ENCODE results near the gene MGRN1.

GRCh38 chr16:4640572-4641305 lies 16.1 kb downstream of the MGRN1 start:
- TF ChIP-seq POLR2A (IDR thresholded peaks at IDR 0.05; ENCODE audit: low read depth, low read length) = no peak
- no peak for TF ChIP-seq TAF1 (IDR thresholded peaks at IDR 0.05; ENCODE audit: borderline replicate concordance, low read depth, low read length)
- no peak for TF ChIP-seq POLR2AphosphoS5 (IDR thresholded peaks at IDR 0.05; ENCODE audit: low read depth, low read length)

All from GM12892 (cell line).